Activated CD8-positive, alpha-beta T cell treated with anti-CD3 and anti-CD28 coated beads, Interleukin-2, amount 10 ng/mL, durations not matched to agents 7 days and 5 days (primary cell): ENCODE measurements around the gene NRL. TPM values are rescaled to one million over a fixed set of nuclear protein-coding genes. Genes with fewer than 3 reads are reported as not detected.
"Not testable (repeated sequence)": the region's sequence is repeated elsewhere in the genome, so short reads cannot be mapped to it uniquely, and the experiment has no call there.

Source experiments
- ATAC-seq: fragments of 150-1000 bp; cut with Tn5 transposase; one replicate; pipeline ENCODE4 v1.10.0; 2021; ENCODE audit warnings: moderate library complexity
- CTCF ChIA-PET: fragments of 350-600 bp; sonication (Branson Sonifier 250); formaldehyde crosslinking; loops from one replicate; lab custom pipeline; 2021; ENCODE audit warnings: antibody characterized with exemption; lab: Charles Lee
- POLR2A ChIA-PET: fragments of 350-600 bp; sonication (Branson Sonifier 250); formaldehyde crosslinking; loops from one replicate; lab custom pipeline; 2021; ENCODE audit warnings: antibody characterized with exemption; lab: Charles Lee
- DNase-seq: peaks from one replicate; pipeline ENCODE4 v3.0.0-alpha.2; 2020
- H3K27ac Mint-ChIP-seq: one replicate; pipeline ENCODE4 v1.8.0; 2021; ENCODE audit warnings: mild to moderate bottlenecking, mixed read lengths
- H3K27me3 Mint-ChIP-seq: one replicate; pipeline ENCODE4 v1.8.0; 2021; ENCODE audit warnings: low read depth, mixed read lengths
- H3K36me3 Mint-ChIP-seq: one replicate; pipeline ENCODE4 v1.8.0; 2021; ENCODE audit warnings: low read depth, mixed read lengths
- H3K4me1 Mint-ChIP-seq: one replicate; pipeline ENCODE4 v1.8.0; 2021; ENCODE audit warnings: low read depth, mixed read lengths
- H3K4me3 Mint-ChIP-seq: one replicate; pipeline ENCODE4 v1.8.0; 2021; ENCODE audit warnings: mild to moderate bottlenecking, mixed read lengths
- H3K9me3 Mint-ChIP-seq: one replicate; pipeline ENCODE4 v1.8.0; 2022; ENCODE audit warnings: mixed read lengths; ENCODE audit not compliant: insufficient read depth
- total RNA-seq, 2 experiments: library from RNA; stranded (reverse); gene quantifications; one replicate each; pipeline ENCODE4 v1.2.3, GENCODE V29; 2021

NRL gene
- total RNA-seq, 2 experiments from 2014 or later, result 2.8 to 3.4 TPM

DNA sequence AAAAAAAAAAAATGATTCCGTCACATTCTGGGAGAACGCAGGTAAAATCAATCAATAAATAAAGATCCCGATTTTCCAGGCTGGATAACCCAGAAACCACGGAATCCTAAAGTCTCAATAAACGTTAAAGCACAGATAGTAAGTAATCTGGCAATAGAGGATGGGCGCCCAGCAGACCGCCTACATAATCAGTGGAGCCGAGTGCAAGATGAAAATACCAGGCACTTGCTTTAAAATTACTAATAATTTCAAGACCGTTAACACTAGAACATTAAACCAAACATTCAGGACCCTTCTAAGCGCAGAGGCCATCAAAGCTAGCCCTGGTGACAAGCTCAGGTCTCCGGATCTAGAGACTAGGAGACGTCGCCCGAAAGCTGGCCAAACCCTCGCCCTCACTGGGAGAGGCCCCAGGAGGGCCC is 1.4 kb downstream of the NRL start:
- Mint-ChIP-seq H3K27me3 (no peaks in the 10 kb centered on the region), H3K9me3 (no peaks in the 10 kb centered on the region), H3K4me1 (peaks cover 47% of the 10 kb centered on the region), H3K27ac (peak overlapping the region; percentile 99), H3K4me3 (peak overlapping the region; percentile 96), H3K36me3 (peaks cover 34% of the 10 kb centered on the region)
- no peak for DNase-seq
- ChIA-PET POLR2A (interaction anchor here (1.1 to 6.9 kb wide), 17 partner anchors 10 to 129 kb away, joined by 3 to 119 read pairs (median 12); partner anchors contain the start of genes CARMIL3, CHMP4A, EMC9 and FITM1), CTCF (interaction anchor here (1.0 to 5.0 kb wide), 13 partner anchors 9 to 158 kb away, joined by 3 to 43 read pairs (median 8); partner anchors contain the start of genes CARMIL3, CHMP4A, EMC9 and IRF9)
- no peak for ATAC-seq

- no peak for DNase-seq
- ChIA-PET POLR2A (interaction anchor here (0.8 to 6.7 kb wide), 4 partner anchors 16 to 85 kb away, joined by 3 to 89 read pairs (median 20); partner anchors contain the start of genes IRF9, PCK2 and TM9SF1), CTCF (interaction anchor here (0.8 to 9.5 kb wide), 13 partner anchors 10 to 479 kb away, joined by 3 to 315 read pairs (median 4); partner anchors contain the start of genes IRF9, PCK2, PSME1 and PSME2)
- Mint-ChIP-seq H3K27ac (no peak overlapping the region), H3K4me3 (no peak overlapping the region), H3K27me3 (no peaks in the 10 kb centered on the region), H3K36me3 (peaks cover 9% of the 10 kb centered on the region), H3K9me3 (no peaks in the 10 kb centered on the region), H3K4me1 (peaks cover 45% of the 10 kb centered on the region)
- no peak for ATAC-seq
These were observed 4.2 kb downstream of the NRL start for GRCh38 chr14:24110523-24110922.

GRCh38 chr14:24110060-24110459 is 4.7 kb downstream of the NRL start:
- Mint-ChIP-seq H3K36me3 (peaks cover 7% of the 10 kb centered on the region), H3K9me3 (no peaks in the 10 kb centered on the region), H3K4me3 (no peak overlapping the region), H3K4me1 (peaks cover 42% of the 10 kb centered on the region), H3K27me3 (no peaks in the 10 kb centered on the region), H3K27ac (no peak overlapping the region)
- DNase-seq (no peak), ATAC-seq (no peak)
- CTCF ChIA-PET, result interaction anchor here (0.6 to 9.5 kb wide), 16 partner anchors 9 to 640 kb away, joined by 3 to 315 read pairs (median 4); partner anchors contain the start of genes IRF9, NGDN, PCK2 and PSME1
- POLR2A ChIA-PET, result interaction anchor here (0.8 to 6.7 kb wide), 7 partner anchors 16 to 85 kb away, joined by 3 to 89 read pairs (median 12); partner anchors contain the start of genes IRF9, PCK2, PSME2 and RNF31

DNA sequence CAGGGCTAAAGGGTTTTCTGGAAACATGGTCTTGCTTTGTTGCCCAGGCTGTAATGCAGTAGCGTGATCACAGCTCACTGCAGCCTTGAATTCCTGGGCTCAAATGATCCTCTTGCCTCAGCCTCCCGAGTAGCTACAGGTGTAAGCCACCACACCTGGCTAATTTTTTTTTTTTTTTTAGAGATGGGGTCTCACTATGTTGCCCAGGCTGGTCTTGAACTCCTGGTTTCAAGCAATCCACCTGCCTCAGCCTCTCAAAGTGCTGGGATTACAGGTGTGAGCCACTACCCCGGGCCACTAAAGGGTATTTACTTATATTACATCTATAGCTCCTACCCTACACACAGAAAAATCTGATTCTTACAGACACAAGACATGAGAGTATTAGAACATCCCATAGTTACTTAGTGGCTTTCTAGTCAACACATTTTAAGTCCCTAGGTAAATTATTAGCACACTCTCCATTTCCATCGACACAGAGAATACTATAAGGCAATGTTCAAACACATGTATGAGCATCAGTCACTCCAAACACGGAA is 6.3 kb downstream of the NRL start:
- ATAC-seq, result no peak

GRCh38 chr14:24106672-24107271 is 8.0 kb downstream of the NRL start:
- no peak for ATAC-seq
- POLR2A ChIA-PET, result interaction anchor here (0.6 to 6.7 kb wide), 5 partner anchors 8 to 87 kb away, joined by 3 to 89 read pairs (median 6); partner anchors contain the start of genes DCAF11, IRF9, NRL and PCK2
- DNase-seq, result no peak
- Mint-ChIP-seq H3K9me3 (no peaks in the 10 kb centered on the region), H3K36me3 (peaks cover 32% of the 10 kb centered on the region), H3K27me3 (no peaks in the 10 kb centered on the region), H3K4me1 (peaks cover 41% of the 10 kb centered on the region), H3K4me3 (no peak overlapping the region), H3K27ac (no peak overlapping the region)
- CTCF ChIA-PET, result interaction anchor here (1.3 to 9.5 kb wide), 10 partner anchors 13 to 227 kb away, joined by 3 to 315 read pairs (median 8); partner anchors contain the start of genes IRF9 and PCK2

More for the DNA sequence above, 6.3 kb downstream of the NRL start:
- H3K27ac Mint-ChIP-seq, result peak overlapping the region; percentile 97
- POLR2A ChIA-PET, result interaction anchor here (0.7 to 6.7 kb wide), 13 partner anchors 14 to 155 kb away, joined by 3 to 89 read pairs (median 4); partner anchors contain the start of genes DHRS4, IRF9, PCK2 and PSME1
- peaks cover 42% of the 10 kb centered on the region for H3K4me1 Mint-ChIP-seq
- no peaks in the 10 kb centered on the region for H3K9me3 Mint-ChIP-seq
- DNase-seq, result no peak
- no peaks in the 10 kb centered on the region for H3K27me3 Mint-ChIP-seq
- H3K4me3 Mint-ChIP-seq, result no peak overlapping the region
- CTCF ChIA-PET, result interaction anchor here (0.6 to 9.5 kb wide), 48 partner anchors 9 to 476 kb away, joined by 3 to 315 read pairs (median 5); partner anchors contain the start of genes CARMIL3, CHMP4A, DHRS1 and DHRS4L2
- H3K36me3 Mint-ChIP-seq, result peaks cover 21% of the 10 kb centered on the region

DNA sequence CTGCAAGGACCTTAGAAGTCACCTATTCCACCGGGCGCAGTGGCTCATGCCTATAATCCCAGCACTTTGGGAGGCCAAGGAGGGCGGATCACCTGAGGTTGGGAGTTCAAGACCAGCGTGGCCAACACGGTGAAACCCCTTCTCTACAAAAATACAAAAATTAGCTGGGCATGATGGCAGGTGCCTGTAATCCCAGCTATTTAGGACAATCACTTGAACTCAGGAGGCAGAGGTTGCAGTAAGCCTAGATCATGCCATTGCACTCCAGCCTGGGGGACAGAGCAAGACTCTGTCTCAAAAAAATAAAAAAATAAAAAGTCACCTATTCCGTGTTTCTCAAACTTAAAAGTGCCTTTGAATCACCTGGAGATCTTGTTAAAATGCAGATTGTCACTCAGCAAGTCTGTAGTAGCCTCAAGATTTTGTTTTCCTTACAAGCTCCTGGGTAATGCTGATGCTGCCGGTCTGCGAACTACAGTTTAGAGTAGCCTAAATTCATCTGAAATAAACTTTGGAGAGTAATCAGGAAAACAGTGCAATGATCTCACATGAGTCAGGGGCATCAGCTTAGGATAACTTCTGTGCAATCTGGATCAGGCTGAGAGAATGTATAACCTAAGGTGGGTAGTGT is 9.0 kb downstream of the NRL start:
- CTCF ChIA-PET, result interaction anchor here (1.4 to 9.5 kb wide), 4 partner anchors 12 to 55 kb away, joined by 3 to 315 read pairs (median 108); partner anchors contain the start of genes IRF9 and PCK2
- DNase-seq, result not testable (repeated sequence)
- H3K36me3 Mint-ChIP-seq, result peaks cover 37% of the 10 kb centered on the region

DNA sequence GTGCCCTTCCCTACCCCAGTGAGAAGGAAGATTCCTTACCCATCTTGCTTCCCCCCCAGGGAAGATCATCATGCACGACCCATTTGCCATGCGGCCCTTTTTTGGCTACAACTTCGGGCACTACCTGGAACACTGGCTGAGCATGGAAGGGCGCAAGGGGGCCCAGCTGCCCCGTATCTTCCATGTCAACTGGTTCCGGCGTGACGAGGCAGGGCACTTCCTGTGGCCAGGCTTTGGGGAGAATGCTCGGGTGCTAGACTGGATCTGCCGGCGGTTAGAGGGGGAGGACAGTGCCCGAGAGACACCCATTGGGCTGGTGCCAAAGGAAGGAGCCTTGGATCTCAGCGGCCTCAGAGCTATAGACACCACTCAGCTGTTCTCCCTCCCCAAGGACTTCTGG is 11.3 kb downstream of the NRL start:
- peak overlapping the region; percentile 58 for H3K27ac Mint-ChIP-seq
- ATAC-seq, result no peak
- no peaks in the 10 kb centered on the region for H3K9me3 Mint-ChIP-seq
- CTCF ChIA-PET, result interaction anchor here (1.0 to 9.5 kb wide), 4 partner anchors 10 to 58 kb away, joined by 3 to 315 read pairs (median 5); partner anchors contain the start of genes IRF9 and PCK2
- DNase-seq, result no peak
- H3K4me3 Mint-ChIP-seq, result no peak overlapping the region
- H3K27me3 Mint-ChIP-seq, result no peaks in the 10 kb centered on the region
- peaks cover 53% of the 10 kb centered on the region for H3K36me3 Mint-ChIP-seq
- POLR2A ChIA-PET, result interaction anchor here (0.7 to 2.1 kb wide), 3 partner anchors 11 to 58 kb away, joined by 3 to 7 read pairs (median 3); partner anchors contain the start of gene IRF9
- peaks cover 22% of the 10 kb centered on the region for H3K4me1 Mint-ChIP-seq

More for the DNA sequence above, 9.0 kb downstream of the NRL start:
- not testable (repeated sequence) for H3K9me3 Mint-ChIP-seq, H3K27me3 Mint-ChIP-seq, ATAC-seq, H3K4me3 Mint-ChIP-seq
- Mint-ChIP-seq H3K4me1 (peaks cover 41% of the 10 kb centered on the region), H3K27ac (peak overlapping the region; percentile 40)
- POLR2A ChIA-PET, result interaction anchor here (1.2 to 6.7 kb wide), 4 partner anchors 9 to 55 kb away, joined by 3 to 89 read pairs (median 7); partner anchors contain the start of genes DCAF11, IRF9, NRL and PCK2

DNA sequence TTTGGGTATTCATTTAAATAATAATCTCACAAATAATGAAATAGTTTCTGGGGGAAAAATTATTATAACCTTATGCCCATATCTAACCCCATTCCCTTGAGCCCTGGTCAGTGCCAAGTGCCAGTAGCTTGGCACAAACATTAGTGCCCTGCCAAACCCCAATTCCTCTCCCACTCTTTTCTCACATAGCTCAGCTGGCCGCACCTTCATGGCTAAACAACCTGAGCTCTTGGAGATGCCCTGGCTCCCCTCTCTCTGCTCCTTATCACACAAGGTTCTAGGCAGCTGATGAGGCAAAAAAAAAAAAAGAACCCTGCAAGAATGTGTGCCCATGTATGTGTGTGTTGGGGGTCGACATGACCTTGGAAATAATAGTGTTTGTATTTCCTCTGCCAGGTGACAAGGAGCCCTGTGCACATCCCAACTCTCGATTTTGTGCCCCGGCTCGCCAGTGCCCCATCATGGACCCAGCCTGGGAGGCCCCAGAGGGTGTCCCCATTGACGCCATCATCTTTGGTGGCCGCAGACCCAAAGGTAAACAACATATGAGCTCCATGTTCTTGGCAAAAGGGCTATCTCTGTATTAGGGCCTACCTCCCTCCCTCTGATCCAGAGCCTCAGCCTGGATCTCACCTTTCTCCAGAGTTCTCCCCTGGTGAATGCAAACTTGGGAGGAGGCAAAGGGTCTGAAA is 12.2 kb downstream of the NRL start:
- no peaks in the 10 kb centered on the region for H3K27me3 Mint-ChIP-seq
- ATAC-seq (no peak), DNase-seq (no peak)
- CTCF ChIA-PET, result interaction anchor here (1.2 to 9.5 kb wide), 2 partner anchors 9 to 44 kb away, joined by 6 to 315 read pairs; partner anchors contain the start of gene PCK2
- POLR2A ChIA-PET, result interaction anchor here (1.1 to 2.1 kb wide), 2 partner anchors 11 to 58 kb away, joined by 3 to 7 read pairs; partner anchors contain the start of gene IRF9
- H3K9me3 Mint-ChIP-seq, result no peaks in the 10 kb centered on the region
- no peak overlapping the region for H3K4me3 Mint-ChIP-seq
- peaks cover 14% of the 10 kb centered on the region for H3K4me1 Mint-ChIP-seq
- no peak overlapping the region for H3K27ac Mint-ChIP-seq
- H3K36me3 Mint-ChIP-seq, result peaks cover 57% of the 10 kb centered on the region

- POLR2A ChIA-PET, result interaction anchor here (0.9 to 1.1 kb wide), 2 partner anchors 13 to 19 kb away, joined by 3 read pairs; no protein-coding TSS in a partner anchor
- DNase-seq (no peak), ATAC-seq (no peak)
- Mint-ChIP-seq H3K27ac (no peak overlapping the region), H3K4me1 (peaks cover 12% of the 10 kb centered on the region), H3K36me3 (peaks cover 64% of the 10 kb centered on the region), H3K9me3 (no peaks in the 10 kb centered on the region), H3K4me3 (no peak overlapping the region), H3K27me3 (no peaks in the 10 kb centered on the region)
- CTCF ChIA-PET, result interaction anchor here (1.0 to 2.0 kb wide), 2 partner anchors 10 kb away, joined by 3 to 9 read pairs; no protein-coding TSS in a partner anchor
These were observed 13.7 kb downstream of the NRL start for GRCh38 chr14:24100982-24101494.
